Hepatocyte (in vitro differentiated cells): Measurements from ENCODE around the gene LY9. TPM values are rescaled to one million over a fixed set of nuclear protein-coding genes. Genes with fewer than 3 reads are reported as not detected.

Source experiments
- DNase-seq: peaks from one replicate; pipeline ENCODE4 v3.0.0-alpha.2; 2016; ENCODE audit warnings: low spot score
- H2AFZ ChIP-seq: fragments of 200-600 bp; sonication (generic); 2 replicates; pipeline ENCODE4 v1.6.0; 2016; ENCODE audit warnings: antibody characterized with exemption, mild to moderate bottlenecking
- H3K27ac ChIP-seq: fragments of 200-600 bp; sonication (generic); 2 replicates; pipeline ENCODE4 v1.5.1; 2016; ENCODE audit warnings: mild to moderate bottlenecking
- H3K27me3 ChIP-seq: fragments of 200-600 bp; sonication (generic); 2 replicates; pipeline ENCODE4 v1.6.1; 2016
- H3K36me3 ChIP-seq: fragments of 200-600 bp; sonication (generic); replicated peaks from 2 replicates; pipeline ENCODE4 v1.5.1; 2016; ENCODE audit warnings: low read depth; ENCODE audit not compliant: insufficient read depth
- H3K4me1 ChIP-seq: fragments of 200-600 bp; sonication (generic); 2 replicates; pipeline ENCODE4 v1.5.1; 2016; ENCODE audit warnings: mild to moderate bottlenecking, moderate library complexity; ENCODE audit not compliant: insufficient read depth
- H3K4me2 ChIP-seq: fragments of 200-600 bp; sonication (generic); 2 replicates; pipeline ENCODE4 v1.6.0; 2016
- H3K4me3 ChIP-seq: fragments of 200-600 bp; sonication (generic); 2 replicates; pipeline ENCODE4 v1.5.1; 2016; ENCODE audit warnings: mild to moderate bottlenecking
- H3K79me2 ChIP-seq: fragments of 200-600 bp; sonication (generic); 2 replicates; pipeline ENCODE4 v1.6.0; 2017; ENCODE audit warnings: mild to moderate bottlenecking
- H3K9me2 ChIP-seq: fragments of 200-600 bp; sonication (generic); replicated peaks from 2 replicates; pipeline ENCODE4 v1.6.0; 2017; ENCODE audit warnings: mild to moderate bottlenecking; ENCODE audit not compliant: insufficient read depth
- H3K9me3 ChIP-seq: fragments of 200-600 bp; sonication (generic); 2 replicates; pipeline ENCODE4 v1.5.1; 2016; ENCODE audit warnings: low read depth, mild to moderate bottlenecking
- H4K20me1 ChIP-seq: fragments of 200-600 bp; sonication (generic); 2 replicates; pipeline ENCODE4 v1.6.0; 2016; ENCODE audit warnings: mild to moderate bottlenecking; ENCODE audit not compliant: insufficient read depth, poor library complexity, severe bottlenecking
- EZH2 ChIP-seq: fragments of 200-600 bp; sonication (generic); IDR thresholded peaks from 2 replicates; pipeline ENCODE4 v1.6.1; 2016; ENCODE audit warnings: antibody characterized with exemption, mild to moderate bottlenecking, borderline replicate concordance
- EZH2phosphoT487 ChIP-seq: fragments of 200-600 bp; sonication (generic); IDR thresholded peaks from one replicate; pipeline ENCODE4 v1.6.1; 2018; ENCODE audit warnings: antibody characterized with exemption, mild to moderate bottlenecking, low read depth, moderate library complexity; ENCODE audit not compliant: unreplicated experiment, severe bottlenecking
- WGBS: methylation state at CpG from one replicate; pipeline ENCODE4 v1.1.6; 2016; ENCODE audit warnings: low lambda C conversion rate; ENCODE audit errors: missing lambda C conversion rate; 5-methylcytosine and 5-hydroxymethylcytosine counted together
- polyA plus RNA-seq: library from polyadenylated mRNA; unstranded; fragments of >200 nt; fragmentation: Nextera tagmentation; extraction: Ambion mirVana; gene quantifications from 2 replicates; pipeline ENCODE4 v1.2.1, GENCODE V29; 2016
- total RNA-seq: library from RNA; depleted of rRNA; stranded (reverse); fragments of >200 nt; gene quantifications from 2 replicates; pipeline ENCODE4 v1.2.3, GENCODE V29; 2014
- TF ChIP-seq, protein P1 (sequence below): fragments of 200-600 bp; sonication (generic); IDR thresholded peaks from 2 replicates; pipeline ENCODE4 v1.5.1; 2016; ENCODE audit warnings: antibody characterized with exemption, mild to moderate bottlenecking; ENCODE audit not compliant: poor library complexity

LY9 gene
- total and polyA plus RNA-seq, 2 experiments from 2014 or later = not detected

GRCh38 chr1:160806109-160806665, 10.2 kb downstream of the LY9 start:
- no peaks in the 10 kb centered on the region for H3K27me3 ChIP-seq
- no peaks in the 10 kb centered on the region for H3K79me2 ChIP-seq
- no peak for DNase-seq
- 69% methylated on average over 1 of the region's 1 CpG for WGBS
- H3K27ac ChIP-seq = no peak overlapping the region
- no peak overlapping the region for H3K4me3 ChIP-seq
- H3K9me2 ChIP-seq = no peaks in the 10 kb centered on the region
- no peak overlapping the region for H2AFZ ChIP-seq
- H3K9me3 ChIP-seq = no peaks in the 10 kb centered on the region
- no peaks in the 10 kb centered on the region for H3K4me1 ChIP-seq
- no peak overlapping the region for H3K4me2 ChIP-seq
- no peaks in the 10 kb centered on the region for H4K20me1 ChIP-seq
- no peaks in the 10 kb centered on the region for H3K36me3 ChIP-seq
- TF ChIP-seq EZH2 = no peak
- TF ChIP-seq, protein P1, sequence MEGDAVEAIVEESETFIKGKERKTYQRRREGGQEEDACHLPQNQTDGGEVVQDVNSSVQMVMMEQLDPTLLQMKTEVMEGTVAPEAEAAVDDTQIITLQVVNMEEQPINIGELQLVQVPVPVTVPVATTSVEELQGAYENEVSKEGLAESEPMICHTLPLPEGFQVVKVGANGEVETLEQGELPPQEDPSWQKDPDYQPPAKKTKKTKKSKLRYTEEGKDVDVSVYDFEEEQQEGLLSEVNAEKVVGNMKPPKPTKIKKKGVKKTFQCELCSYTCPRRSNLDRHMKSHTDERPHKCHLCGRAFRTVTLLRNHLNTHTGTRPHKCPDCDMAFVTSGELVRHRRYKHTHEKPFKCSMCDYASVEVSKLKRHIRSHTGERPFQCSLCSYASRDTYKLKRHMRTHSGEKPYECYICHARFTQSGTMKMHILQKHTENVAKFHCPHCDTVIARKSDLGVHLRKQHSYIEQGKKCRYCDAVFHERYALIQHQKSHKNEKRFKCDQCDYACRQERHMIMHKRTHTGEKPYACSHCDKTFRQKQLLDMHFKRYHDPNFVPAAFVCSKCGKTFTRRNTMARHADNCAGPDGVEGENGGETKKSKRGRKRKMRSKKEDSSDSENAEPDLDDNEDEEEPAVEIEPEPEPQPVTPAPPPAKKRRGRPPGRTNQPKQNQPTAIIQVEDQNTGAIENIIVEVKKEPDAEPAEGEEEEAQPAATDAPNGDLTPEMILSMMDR = no peak

DNA sequence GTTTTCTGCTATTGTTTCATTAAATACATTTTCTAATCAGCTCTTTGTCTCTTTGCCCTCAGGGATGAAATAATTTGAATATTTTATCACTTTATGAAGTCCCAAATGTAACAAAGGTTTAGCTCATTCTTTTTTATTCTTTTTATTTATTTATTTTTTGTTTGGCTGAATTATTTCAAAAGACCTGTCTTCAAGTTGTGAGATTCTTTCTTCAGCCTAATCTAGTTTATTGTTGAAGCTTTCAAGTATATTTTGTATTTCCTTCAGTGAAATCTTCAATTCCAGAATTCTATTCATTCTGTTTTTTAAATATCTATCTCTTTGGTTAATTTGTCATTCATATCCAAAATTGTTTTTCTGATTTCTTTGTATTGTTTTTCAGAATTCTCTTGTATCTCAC, 10.8 kb downstream of the LY9 start:
- no peak overlapping the region for H3K27ac ChIP-seq
- H2AFZ ChIP-seq = no peak overlapping the region
- H4K20me1 ChIP-seq = no peaks in the 10 kb centered on the region
- H3K27me3 ChIP-seq = no peaks in the 10 kb centered on the region
- no peaks in the 10 kb centered on the region for H3K4me1 ChIP-seq
- H3K4me2 ChIP-seq = no peak overlapping the region
- no peaks in the 10 kb centered on the region for H3K79me2 ChIP-seq
- TF ChIP-seq EZH2 (no peak), EZH2phosphoT487 (no peak)
- TF ChIP-seq, protein P1 = no peak
- H3K9me2 ChIP-seq = no peaks in the 10 kb centered on the region
- no peak overlapping the region for H3K4me3 ChIP-seq
- H3K36me3 ChIP-seq = no peaks in the 10 kb centered on the region
- H3K9me3 ChIP-seq = no peaks in the 10 kb centered on the region
- DNase-seq = no peak

DNA sequence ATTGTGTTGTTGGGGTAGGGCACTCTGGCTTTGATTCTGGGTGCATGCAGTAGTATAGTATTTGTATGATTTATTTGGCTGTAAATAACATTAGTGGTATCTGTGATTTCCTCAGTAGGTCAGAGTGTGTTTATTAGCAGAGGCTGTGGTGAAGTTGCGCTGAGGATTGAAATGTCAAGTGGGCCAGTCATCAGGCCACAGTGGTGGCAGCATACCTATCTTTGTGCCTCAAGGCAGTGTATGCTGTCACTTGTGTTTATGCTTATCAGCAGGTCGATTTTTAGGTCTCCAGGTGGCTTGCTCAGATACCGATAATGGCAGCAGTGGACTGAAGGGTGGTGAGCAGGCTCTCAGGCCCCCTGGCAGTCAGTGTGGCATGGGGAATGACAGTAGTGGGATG, 11.3 kb downstream of the LY9 start:
- no peaks in the 10 kb centered on the region for H3K27me3 ChIP-seq
- H3K27ac ChIP-seq = no peak overlapping the region
- no peaks in the 10 kb centered on the region for H3K9me2 ChIP-seq
- H2AFZ ChIP-seq = no peak overlapping the region
- H3K4me3 ChIP-seq = no peak overlapping the region
- H3K9me3 ChIP-seq = no peaks in the 10 kb centered on the region
- H3K36me3 ChIP-seq = no peaks in the 10 kb centered on the region
- TF ChIP-seq, protein P1 = no peak
- TF ChIP-seq EZH2 (no peak), EZH2phosphoT487 (no peak)
- H3K4me1 ChIP-seq = no peaks in the 10 kb centered on the region
- H4K20me1 ChIP-seq = no peaks in the 10 kb centered on the region
- WGBS = 77% methylated on average over 3 of the region's 3 CpGs
- H3K79me2 ChIP-seq = no peaks in the 10 kb centered on the region
- H3K4me2 ChIP-seq = no peak overlapping the region
- DNase-seq = no peak

GRCh38 chr1:160807738-160808137, 11.8 kb downstream of the LY9 start:
- no peak for DNase-seq

More at GRCh38 chr1:160807738-160808137, 11.8 kb downstream of the LY9 start:
- H4K20me1 ChIP-seq = no peaks in the 10 kb centered on the region
- H3K27me3 ChIP-seq = no peaks in the 10 kb centered on the region
- no peak overlapping the region for H3K4me2 ChIP-seq
- no peaks in the 10 kb centered on the region for H3K4me1 ChIP-seq
- TF ChIP-seq, protein P1 = no peak
- TF ChIP-seq EZH2 (no peak), EZH2phosphoT487 (no peak)
- H2AFZ ChIP-seq = no peak overlapping the region
- WGBS = 97% methylated on average over 2 of the region's 2 CpGs
- no peaks in the 10 kb centered on the region for H3K79me2 ChIP-seq
- H3K27ac ChIP-seq = no peak overlapping the region
- no peak overlapping the region for H3K4me3 ChIP-seq
- no peaks in the 10 kb centered on the region for H3K36me3 ChIP-seq
- H3K9me3 ChIP-seq = no peaks in the 10 kb centered on the region
- H3K9me2 ChIP-seq = no peaks in the 10 kb centered on the region
